Fibroblast of lung (primary cell): ENCODE results near the gene OR1L6.

Source experiments
- EZH2 ChIP-seq: IDR thresholded peaks from 2 replicates; pipeline ENCODE4 v1.5.1; 2012; ENCODE audit warnings: low read length, control low read depth, mild to moderate bottlenecking; ENCODE audit errors: missing control alignments
- TF ChIP-seq, protein P1 (sequence below), 2 donors: IDR thresholded peaks in 1 of 2; conservative IDR thresholded peaks in 1 of 2; 1 replicate in 1 of 2; 2 replicates in 1 of 2; pipeline ENCODE4 v1.5.1; 2011 to 2012; ENCODE audit warnings: low read length in 2 of 2, control low read depth in 1 of 2, inconsistent platforms in 1 of 2, low read depth in 1 of 2, mild to moderate bottlenecking in 1 of 2

DNA sequence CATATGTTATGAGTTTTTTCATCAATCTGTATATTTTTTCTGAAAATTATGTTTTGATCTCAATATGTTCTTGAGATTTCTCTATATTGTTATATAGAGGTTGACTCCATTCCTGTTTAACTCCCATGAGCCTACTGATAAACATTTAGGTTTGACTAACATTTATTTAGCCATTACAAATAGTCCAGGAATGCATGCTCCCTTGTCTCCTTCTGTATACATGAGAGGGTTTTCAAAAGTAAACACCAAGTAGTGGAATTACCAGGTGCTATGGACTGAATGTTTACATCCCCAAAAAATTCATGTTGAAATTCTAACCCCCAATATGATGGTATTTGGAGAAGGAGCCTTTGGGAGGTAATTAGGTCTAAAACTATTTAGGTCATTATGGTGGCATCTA, 43.2 kb downstream of the OR1L6 start:
- TF ChIP-seq, protein P1, sequence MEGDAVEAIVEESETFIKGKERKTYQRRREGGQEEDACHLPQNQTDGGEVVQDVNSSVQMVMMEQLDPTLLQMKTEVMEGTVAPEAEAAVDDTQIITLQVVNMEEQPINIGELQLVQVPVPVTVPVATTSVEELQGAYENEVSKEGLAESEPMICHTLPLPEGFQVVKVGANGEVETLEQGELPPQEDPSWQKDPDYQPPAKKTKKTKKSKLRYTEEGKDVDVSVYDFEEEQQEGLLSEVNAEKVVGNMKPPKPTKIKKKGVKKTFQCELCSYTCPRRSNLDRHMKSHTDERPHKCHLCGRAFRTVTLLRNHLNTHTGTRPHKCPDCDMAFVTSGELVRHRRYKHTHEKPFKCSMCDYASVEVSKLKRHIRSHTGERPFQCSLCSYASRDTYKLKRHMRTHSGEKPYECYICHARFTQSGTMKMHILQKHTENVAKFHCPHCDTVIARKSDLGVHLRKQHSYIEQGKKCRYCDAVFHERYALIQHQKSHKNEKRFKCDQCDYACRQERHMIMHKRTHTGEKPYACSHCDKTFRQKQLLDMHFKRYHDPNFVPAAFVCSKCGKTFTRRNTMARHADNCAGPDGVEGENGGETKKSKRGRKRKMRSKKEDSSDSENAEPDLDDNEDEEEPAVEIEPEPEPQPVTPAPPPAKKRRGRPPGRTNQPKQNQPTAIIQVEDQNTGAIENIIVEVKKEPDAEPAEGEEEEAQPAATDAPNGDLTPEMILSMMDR (conservative IDR thresholded peaks at IDR 0.05 in 1 of 2, IDR thresholded peaks at IDR 0.05 in 1 of 2; ENCODE audit: low read depth in 1 of 2, low read length in 2 of 2), result no peak
- no peak for TF ChIP-seq EZH2
